IPS DF 4.7 (cell line): Measurements from ENCODE around the gene GANAB.
"Not testable (repeated sequence)": the region's sequence is repeated elsewhere in the genome, so short reads cannot be mapped to it uniquely, and the experiment has no call there.

Experiments
- DNase-seq: peaks from one replicate; pipeline ENCODE4 v3.0.0-alpha.2; 2013; ENCODE audit warnings: low spot score; ENCODE audit errors: extremely low read depth

The GANAB gene

GRCh38 chr11:62667460-62667859, 21.0 kb upstream of the GANAB start:
- DNase-seq = no peak

GRCh38 chr11:62666259-62666926, 20.0 kb upstream of the GANAB start:
- DNase-seq = no peak

DNA sequence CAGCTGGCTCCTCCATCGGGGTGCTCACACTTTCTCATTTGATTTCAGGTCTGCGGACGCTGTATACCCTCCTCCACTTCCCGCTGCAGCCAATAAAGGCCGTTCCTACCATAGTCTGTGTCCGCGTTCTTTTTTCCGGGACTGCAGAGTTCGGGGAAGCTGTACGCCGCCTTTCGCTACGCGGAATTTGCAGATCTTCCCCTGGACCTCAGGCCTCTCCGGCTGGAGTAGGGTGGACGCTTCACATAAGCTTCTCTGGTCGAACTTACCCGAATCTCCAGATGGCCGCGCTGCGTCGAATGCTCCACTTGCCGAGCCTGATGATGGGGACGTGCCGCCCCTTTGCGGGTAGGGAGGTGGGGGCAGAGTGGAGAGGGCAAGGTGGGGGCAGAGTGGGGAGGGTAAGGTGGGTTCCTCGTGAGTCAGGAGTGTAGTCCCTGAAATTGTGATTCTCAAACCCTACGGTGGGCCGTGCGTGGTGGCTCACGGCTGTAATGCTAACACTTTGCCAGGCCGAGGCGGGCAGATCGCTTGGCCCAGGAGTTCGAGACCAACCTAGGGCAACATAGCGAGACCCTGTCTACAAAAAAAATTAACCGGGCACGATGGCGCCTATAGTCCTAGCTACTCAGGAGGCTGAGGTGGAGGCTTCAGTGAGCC, 19.3 kb upstream of the GANAB start:
- DNase-seq = no peak

DNA sequence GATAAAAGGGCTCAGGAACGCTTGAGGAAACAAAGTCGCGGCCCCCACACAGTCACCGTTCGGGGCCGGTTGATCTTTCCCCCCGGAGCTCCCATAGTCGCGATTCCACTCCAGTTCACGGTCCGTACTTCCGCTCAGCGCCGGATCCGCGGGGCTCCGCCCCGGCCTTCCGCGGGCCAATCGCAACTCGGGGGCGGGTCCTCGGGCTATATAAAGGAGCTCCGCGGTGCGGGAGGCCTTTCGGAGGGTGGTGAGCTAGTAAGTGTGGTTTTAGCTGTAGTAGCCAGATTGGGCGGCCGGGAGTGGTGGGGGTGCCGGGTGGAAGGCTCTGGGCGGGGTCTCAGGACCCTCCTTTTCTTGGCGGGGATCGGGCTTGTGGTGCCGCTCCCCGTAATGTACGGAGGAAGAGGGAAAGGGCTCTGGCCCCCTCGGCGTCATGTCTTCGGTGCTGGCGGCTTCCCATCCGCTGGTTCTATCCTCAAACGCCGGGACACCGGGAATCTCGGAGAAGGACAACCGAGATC, 18.7 kb upstream of the GANAB start, which contains the start of the genes C11orf98 and CSKMT:
Gene C11orf98, minus strand, starts transcription at position 136 of the 524 bp plus-strand sequence. Its CDS starts 41 bp downstream, at position 95.
Gene CSKMT, plus strand, starts transcription at position 238 of the 524 bp plus-strand sequence. CDS start 568 bp downstream, outside the sequence.
- DNase-seq = no peak

- no peak for DNase-seq
Measured at GRCh38 chr11:62664405-62665074, 18.1 kb upstream of the GANAB start.

DNA sequence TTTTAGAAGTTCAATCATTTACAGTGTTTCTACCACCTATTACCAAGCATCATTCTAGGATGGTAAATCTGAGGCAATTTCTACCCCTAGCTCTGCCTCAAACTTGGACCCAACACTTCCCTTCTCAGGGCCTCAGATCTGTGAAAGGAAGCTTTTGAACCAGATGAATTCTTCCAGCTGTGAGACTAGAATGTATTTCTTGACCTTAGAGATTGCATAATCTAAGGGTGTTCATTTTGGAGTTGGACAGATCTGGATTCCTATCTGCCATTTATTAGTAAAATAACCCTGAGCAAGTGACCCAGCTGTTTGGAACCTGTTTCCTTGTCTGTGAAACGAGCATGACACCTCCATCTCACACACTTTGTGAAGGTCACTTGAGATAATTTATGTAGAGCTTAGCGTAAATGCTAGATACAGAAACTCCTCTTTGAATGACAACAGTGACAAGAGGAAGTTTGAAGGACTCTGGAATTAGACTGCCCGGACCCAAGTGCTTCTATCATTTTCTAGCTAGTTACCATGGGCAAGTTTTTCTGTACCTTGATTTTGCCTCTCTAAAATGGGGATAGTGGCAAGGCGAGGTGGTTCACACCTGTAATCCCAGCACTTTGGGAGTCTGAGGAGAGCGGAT, 10.5 kb upstream of the GANAB start:
- no peak for DNase-seq

DNA sequence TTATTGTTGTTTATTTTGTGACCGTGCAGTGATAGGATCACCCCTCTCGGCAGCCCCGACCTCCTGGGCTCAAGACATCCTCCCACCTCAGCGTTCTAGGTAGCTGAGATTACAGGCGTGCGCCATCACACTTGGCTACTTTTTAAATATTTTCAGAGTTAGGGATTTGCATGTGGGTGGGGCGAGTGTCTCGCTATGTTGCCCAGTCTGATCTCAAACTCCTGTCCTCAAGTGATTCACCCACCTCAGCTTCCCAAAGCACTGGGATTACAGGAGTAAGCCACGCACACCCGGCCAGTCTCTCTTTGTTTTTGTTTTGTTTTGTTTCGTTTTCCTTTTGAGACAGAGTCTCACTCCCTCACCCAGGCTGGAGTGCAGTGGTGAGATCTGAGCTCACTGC, 7.9 kb upstream of the GANAB start:
- DNase-seq = no peak

DNA sequence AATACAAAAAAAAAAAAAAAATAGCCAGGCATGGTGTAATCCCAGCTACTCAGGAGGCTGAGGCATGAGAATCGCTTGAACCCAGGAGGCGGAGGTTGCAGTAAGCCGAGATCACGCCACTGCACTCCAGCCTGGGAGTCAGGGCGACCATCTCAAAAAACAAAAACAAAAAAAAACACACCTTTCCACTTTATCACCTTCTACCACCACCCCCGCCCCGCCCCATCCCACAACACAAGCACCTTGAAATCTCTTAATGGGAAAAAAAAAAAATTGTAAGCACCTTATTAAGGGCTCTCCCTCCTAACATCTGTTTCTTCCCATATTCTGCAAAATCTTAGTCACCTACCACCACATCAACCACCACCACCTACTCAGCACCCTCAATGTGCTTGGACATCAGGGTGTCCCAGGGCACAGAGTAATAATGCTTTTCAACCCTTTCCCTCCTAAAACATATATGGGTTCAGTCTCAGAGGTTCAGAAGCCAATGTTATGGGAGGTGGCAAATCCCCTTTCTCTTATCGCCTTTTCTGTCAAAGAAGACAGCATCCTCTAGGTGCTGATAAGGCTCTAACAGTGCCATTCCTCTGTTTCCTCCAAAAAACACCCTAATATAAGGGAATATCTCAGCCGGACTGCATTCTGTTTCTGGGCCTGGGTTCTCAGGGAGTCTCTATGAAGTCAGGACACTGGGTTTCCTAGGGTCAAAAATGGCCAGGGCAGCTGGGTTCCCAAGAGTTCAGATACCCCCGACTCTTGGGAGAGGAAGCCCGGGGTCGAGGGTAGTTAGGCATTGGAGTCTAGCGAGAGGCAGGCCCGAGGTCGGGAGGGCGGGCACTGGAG, 6.0 kb upstream of the GANAB start:
- DNase-seq = no peak

DNA sequence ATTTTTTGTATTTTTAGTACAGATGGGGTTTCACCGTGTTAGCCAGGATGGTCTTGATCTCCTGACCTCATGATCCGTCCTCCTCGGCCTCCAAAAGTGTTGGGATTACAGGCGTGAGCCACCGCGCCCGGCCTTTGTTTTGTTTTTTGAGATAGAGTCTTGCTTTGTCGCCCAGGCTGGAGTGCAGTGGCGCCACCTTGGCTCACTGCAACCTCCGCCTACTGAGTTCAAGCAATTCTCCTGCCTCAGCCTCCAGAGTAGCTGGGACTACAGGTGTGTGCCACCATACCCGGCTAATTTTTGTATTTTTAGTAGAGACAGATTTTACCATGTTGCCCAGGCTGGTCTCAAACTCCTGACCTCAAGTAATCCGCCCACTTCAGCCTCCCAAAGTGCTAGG, 3.9 kb upstream of the GANAB start:
- DNase-seq = not testable (repeated sequence)

GRCh38 chr11:62649486-62649885, 3.1 kb upstream of the GANAB start:
- DNase-seq = no peak

DNA sequence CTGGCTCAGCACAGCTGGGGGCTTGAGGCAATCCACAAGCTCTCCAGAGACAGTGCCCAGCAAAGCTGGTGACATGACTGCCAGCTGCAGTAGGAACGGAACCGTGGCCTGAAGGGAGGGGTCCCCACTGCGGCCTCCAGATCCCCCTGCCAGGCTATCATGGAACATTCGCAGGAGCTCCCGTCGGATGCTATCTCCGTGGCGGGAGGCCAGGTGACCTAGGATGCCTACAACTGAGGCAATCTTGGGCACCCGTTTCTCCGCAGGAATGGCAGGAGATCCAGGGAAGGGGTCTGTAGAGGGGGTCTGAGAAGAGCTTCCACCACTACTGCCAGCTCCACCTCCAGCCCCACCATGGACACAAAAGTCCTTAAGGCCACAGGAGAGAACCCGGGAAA, 2.6 kb upstream of the GANAB start:
- DNase-seq = no peak

DNA sequence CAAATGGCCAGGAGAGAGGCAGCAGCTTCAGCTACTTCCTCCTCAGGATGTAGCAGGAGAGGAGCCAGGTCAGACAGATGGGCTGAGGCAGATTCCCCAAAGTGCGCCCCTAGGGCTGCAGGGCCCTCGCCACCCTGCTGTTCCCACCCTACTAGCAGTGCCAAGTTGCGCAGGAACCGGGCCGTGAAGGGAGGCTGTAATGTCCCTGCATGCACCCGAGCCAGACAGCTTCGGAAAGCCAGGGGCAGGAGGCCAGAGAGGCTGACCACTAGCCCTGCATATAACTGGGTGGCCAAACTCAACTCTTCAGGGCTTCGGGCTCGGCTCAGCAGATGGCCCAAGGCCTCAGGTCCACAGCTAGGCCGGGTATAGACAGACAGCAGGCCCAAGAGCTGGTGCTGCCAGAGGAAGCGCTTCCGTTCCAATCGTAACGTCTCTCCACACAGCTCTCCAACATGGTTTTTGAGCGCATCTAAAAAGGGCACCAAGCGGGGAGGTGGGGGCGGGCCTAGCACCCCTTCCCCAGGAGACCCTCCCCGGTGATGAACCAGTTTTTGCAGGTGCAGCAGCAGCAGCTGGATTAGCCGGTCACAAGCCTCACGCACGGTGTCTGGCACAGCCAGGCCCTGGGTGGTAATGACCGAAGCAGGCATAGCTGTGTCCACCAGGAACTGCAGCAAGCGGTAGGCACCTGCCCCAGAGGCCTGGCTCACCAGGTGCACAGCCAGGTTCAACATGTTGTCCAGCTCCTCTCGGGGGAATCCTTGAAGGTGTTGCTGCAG, 2.0 kb upstream of the GANAB start:
- DNase-seq = no peak

- DNase-seq = no peak
Measured at GRCh38 chr11:62647609-62648005, 1.2 kb upstream of the GANAB start.

- DNase-seq = no peak
Measured at GRCh38 chr11:62646825-62647608, 604 bp upstream of the GANAB start.

GRCh38 chr11:62645671-62645945, 805 bp downstream of the GANAB start:
- no peak for DNase-seq

- no peak for DNase-seq
Measured at GRCh38 chr11:62644220-62644619, 2.2 kb downstream of the GANAB start.

GRCh38 chr11:62632492-62632891, 13.9 kb downstream of the GANAB start:
- DNase-seq = no peak

GRCh38 chr11:62627713-62628112, 18.7 kb downstream of the GANAB start:
- no peak for DNase-seq

GRCh38 chr11:62622476-62623089, 23.8 kb downstream of the GANAB start:
- DNase-seq = no peak
